Measurements from ENCODE around the gene KLHL14.

DNA sequence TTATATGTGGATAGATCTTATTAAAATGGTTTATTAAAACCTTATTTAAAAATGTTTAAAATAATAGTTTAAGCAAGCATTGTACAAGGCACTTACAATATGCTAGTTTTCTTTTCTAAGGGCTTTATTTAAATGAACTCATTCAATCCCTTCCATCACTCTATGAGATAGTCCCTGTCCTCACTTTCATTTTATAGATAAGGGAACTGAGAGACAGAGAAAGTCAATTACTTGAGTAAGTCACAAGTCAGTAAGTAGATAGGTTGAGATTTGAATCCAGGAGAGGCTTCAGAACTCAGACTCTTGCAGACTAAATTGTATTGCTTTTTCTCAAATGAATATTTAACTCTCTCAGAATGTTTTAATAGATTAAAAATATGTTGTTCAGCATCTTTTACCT lies 95.2 kb downstream of the KLHL14 start:
- TF ChIP-seq CTCF (IDR thresholded peaks at IDR 0.05; ENCODE audit: insufficient read depth, low read length) (no peak), POLR2AphosphoS5 (IDR thresholded peaks at IDR 0.05; ENCODE audit: low read depth) (no peak), GABPA (IDR thresholded peaks at IDR 0.05; ENCODE audit: low read depth) (no peak), SPI1 (IDR thresholded peaks at IDR 0.05; ENCODE audit: borderline replicate concordance, low read depth) (no peak)
- TF ChIP-seq, protein P1, sequence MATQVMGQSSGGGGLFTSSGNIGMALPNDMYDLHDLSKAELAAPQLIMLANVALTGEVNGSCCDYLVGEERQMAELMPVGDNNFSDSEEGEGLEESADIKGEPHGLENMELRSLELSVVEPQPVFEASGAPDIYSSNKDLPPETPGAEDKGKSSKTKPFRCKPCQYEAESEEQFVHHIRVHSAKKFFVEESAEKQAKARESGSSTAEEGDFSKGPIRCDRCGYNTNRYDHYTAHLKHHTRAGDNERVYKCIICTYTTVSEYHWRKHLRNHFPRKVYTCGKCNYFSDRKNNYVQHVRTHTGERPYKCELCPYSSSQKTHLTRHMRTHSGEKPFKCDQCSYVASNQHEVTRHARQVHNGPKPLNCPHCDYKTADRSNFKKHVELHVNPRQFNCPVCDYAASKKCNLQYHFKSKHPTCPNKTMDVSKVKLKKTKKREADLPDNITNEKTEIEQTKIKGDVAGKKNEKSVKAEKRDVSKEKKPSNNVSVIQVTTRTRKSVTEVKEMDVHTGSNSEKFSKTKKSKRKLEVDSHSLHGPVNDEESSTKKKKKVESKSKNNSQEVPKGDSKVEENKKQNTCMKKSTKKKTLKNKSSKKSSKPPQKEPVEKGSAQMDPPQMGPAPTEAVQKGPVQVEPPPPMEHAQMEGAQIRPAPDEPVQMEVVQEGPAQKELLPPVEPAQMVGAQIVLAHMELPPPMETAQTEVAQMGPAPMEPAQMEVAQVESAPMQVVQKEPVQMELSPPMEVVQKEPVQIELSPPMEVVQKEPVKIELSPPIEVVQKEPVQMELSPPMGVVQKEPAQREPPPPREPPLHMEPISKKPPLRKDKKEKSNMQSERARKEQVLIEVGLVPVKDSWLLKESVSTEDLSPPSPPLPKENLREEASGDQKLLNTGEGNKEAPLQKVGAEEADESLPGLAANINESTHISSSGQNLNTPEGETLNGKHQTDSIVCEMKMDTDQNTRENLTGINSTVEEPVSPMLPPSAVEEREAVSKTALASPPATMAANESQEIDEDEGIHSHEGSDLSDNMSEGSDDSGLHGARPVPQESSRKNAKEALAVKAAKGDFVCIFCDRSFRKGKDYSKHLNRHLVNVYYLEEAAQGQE (IDR thresholded peaks at IDR 0.05; ENCODE audit: insufficient replicate concordance, low read depth) = no peak
